GM06990 (cell line): ENCODE results near the gene HMGXB3.
A peak's percentile ranks its signal among the peaks of the same experiment; 100 is the strongest.

ENCODE experiments used
- DNase-seq: peaks from one replicate; pipeline ENCODE4 v3.0.0-alpha.2; 2011; ENCODE audit not compliant: insufficient read length; ENCODE audit errors: extremely low read depth
- H3K27me3 ChIP-seq: replicated peaks from 2 replicates; pipeline ENCODE4 v1.6.0; 2011; ENCODE audit warnings: low read length; ENCODE audit not compliant: control insufficient read depth, insufficient read depth
- H3K36me3 ChIP-seq: 2 replicates; pipeline ENCODE4 v1.5.1; 2011; ENCODE audit warnings: low read length; ENCODE audit not compliant: control insufficient read depth, insufficient read depth
- H3K4me3 ChIP-seq: replicated peaks from 2 replicates; pipeline ENCODE4 v1.5.1; 2011; ENCODE audit warnings: low read depth, mild to moderate bottlenecking, control low read depth, low read length
- CTCF ChIP-seq: IDR thresholded peaks from 2 replicates; pipeline ENCODE4 v1.5.1; 2011; ENCODE audit warnings: low read length, control low read depth, mild to moderate bottlenecking, inconsistent platforms; ENCODE audit not compliant: insufficient read depth, poor library complexity, severe bottlenecking

HMGXB3 gene

GRCh38 chr5:150078802-150079689 is 78.5 kb downstream of the HMGXB3 start:
- DNase-seq, result no peak
- Histone ChIP-seq H3K36me3 (no peaks in the 10 kb centered on the region), H3K4me3 (no peak overlapping the region), H3K27me3 (no peaks in the 10 kb centered on the region; the same call in 1 of the 2 replicates)
- TF ChIP-seq CTCF, result no peak

DNA sequence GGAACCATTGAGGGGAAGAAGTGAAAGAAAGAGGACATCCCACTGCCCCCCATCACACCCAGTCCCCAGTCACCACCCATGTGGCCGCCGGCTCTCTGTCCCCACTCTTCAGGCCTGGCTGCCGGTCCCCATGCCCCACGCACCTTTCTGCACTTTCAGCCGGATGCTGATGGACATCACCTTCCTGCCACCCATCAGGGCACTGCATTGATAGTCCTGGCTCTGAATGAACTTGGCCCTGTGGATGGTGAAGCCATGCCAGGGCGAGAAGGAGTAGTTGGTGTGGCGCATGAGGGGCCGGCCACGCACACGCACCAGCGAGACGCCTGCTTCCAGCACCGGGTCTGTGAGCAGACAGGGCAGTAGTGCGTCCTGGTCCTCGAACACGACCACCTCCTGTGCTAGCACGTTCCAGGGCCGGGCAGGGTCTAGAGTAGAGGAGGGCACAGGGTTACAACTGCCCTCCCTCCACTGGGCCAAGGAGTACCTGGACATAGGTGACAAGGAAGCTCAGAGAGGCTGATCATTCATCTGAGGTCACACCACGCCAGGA is 79.4 kb downstream of the HMGXB3 start:
- H3K36me3 ChIP-seq, result no peaks in the 10 kb centered on the region
- H3K27me3 ChIP-seq, result no peaks in the 10 kb centered on the region; the same call in 1 of the 2 replicates
- no peak for TF ChIP-seq CTCF
- no peak for DNase-seq
- H3K4me3 ChIP-seq, result no peak overlapping the region

GRCh38 chr5:150080696-150081435 is 80.3 kb downstream of the HMGXB3 start:
- H3K4me3 ChIP-seq, result no peak overlapping the region
- no peaks in the 10 kb centered on the region; the same call in 1 of the 2 replicates for H3K27me3 ChIP-seq
- DNase-seq, result no peak
- H3K36me3 ChIP-seq, result no peaks in the 10 kb centered on the region
- TF ChIP-seq CTCF, result no peak

GRCh38 chr5:150081541-150082283 is 81.2 kb downstream of the HMGXB3 start:
- no peaks in the 10 kb centered on the region for H3K36me3 ChIP-seq
- no peak for TF ChIP-seq CTCF
- peak; percentile 72 for DNase-seq

DNA sequence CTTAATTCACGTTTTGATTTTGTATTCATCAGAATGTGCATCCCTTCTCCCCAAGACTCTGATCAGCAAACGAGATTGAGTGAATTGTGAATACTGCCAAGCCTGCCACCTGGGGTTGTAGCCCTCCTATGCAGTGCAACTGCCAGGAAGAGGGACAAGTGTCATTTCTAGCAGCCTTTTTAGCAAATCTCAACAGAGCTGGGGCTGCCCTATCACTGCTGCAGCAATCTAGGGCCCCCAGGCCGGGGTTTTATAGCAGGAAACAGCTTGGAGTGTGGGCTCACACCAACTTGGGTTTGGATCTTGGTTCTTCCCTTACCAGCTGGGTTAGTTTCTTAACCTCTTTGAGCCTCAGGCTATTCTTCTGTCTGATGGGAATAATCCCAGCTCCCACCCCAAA is 81.8 kb downstream of the HMGXB3 start:
- Histone ChIP-seq H3K36me3 (no peaks in the 10 kb centered on the region), H3K4me3 (no peak overlapping the region), H3K27me3 (no peaks in the 10 kb centered on the region)
- no peak for DNase-seq
- TF ChIP-seq CTCF, result no peak

More at GRCh38 chr5:150081541-150082283, 81.2 kb downstream of the HMGXB3 start:
- H3K27me3 ChIP-seq, result no peaks in the 10 kb centered on the region; the same call in 1 of the 2 replicates
- no peak overlapping the region for H3K4me3 ChIP-seq
